GM18505 (cell line): Measurements from ENCODE around the gene CMSS1.
A peak's percentile ranks its signal among the peaks of the same experiment; 100 is the strongest.

Experiments
- ATAC-seq: cut with Tn5 transposase; IDR thresholded peaks from one replicate; pipeline ENCODE4 v1.9.1; 2021; ENCODE audit not compliant: unreplicated experiment
- POLR2A ChIP-seq: IDR thresholded peaks from 4 replicates; pipeline ENCODE4 v1.6.1; 2011; ENCODE audit warnings: borderline replicate concordance; ENCODE audit not compliant: insufficient read depth, insufficient read length; ENCODE audit errors: extremely low read depth

The CMSS1 gene

GRCh38 chr3:100122321-100122720 is 304.7 kb downstream of the CMSS1 start:
- no peak for TF ChIP-seq POLR2A
- no peak for ATAC-seq

- no peak for TF ChIP-seq POLR2A
- no peak for ATAC-seq
Measured at GRCh38 chr3:100123112-100123511, 305.4 kb downstream of the CMSS1 start.

- no peak for TF ChIP-seq POLR2A
- ATAC-seq = no peak
Measured at GRCh38 chr3:100124201-100124761, 306.6 kb downstream of the CMSS1 start.

GRCh38 chr3:100125161-100125938 is 307.7 kb downstream of the CMSS1 start:
- no peak for TF ChIP-seq POLR2A
- no peak for ATAC-seq

- no peak for TF ChIP-seq POLR2A
- ATAC-seq = no peak
Measured at GRCh38 chr3:100127792-100128191, 310.1 kb downstream of the CMSS1 start.

GRCh38 chr3:100128565-100128964 is 310.9 kb downstream of the CMSS1 start:
- no peak for TF ChIP-seq POLR2A
- no peak for ATAC-seq

- ATAC-seq = no peak
- TF ChIP-seq POLR2A = no peak
Measured at GRCh38 chr3:100129941-100130340, 312.3 kb downstream of the CMSS1 start.

- no peak for TF ChIP-seq POLR2A
- no peak for ATAC-seq
Measured at GRCh38 chr3:100131241-100131640, 313.6 kb downstream of the CMSS1 start.

GRCh38 chr3:100136921-100137320 is 319.3 kb downstream of the CMSS1 start:
- no peak for TF ChIP-seq POLR2A
- no peak for ATAC-seq

- ATAC-seq = no peak
- TF ChIP-seq POLR2A = no peak
Measured at GRCh38 chr3:100140976-100141375, 323.3 kb downstream of the CMSS1 start.

GRCh38 chr3:100141586-100141985 is 323.9 kb downstream of the CMSS1 start:
- TF ChIP-seq POLR2A = no peak
- ATAC-seq = no peak

GRCh38 chr3:100144255-100144866 is 326.7 kb downstream of the CMSS1 start:
- TF ChIP-seq POLR2A = no peak
- ATAC-seq = peak; percentile 91

- TF ChIP-seq POLR2A = no peak
- no peak for ATAC-seq
Measured at GRCh38 chr3:100149130-100149529, 331.5 kb downstream of the CMSS1 start.
